GM12878 (cell line): ENCODE measurements around the gene ITLN1. TPM values are rescaled to one million over a fixed set of nuclear protein-coding genes. Genes with fewer than 3 reads are reported as not detected.

Experiments used
- ATAC-seq: fragments of 200-7000 bp; cut with Tn5 transposase; 3 replicates; pipeline ENCODE4 v1.9.1; 2020; ENCODE audit warnings: mild to moderate bottlenecking, moderate library complexity
- BruUV-seq: library from RNA; stranded (reverse); fragments of 400-500 nt; replicated peaks from 2 replicates; lab custom pipeline; 2021; lab: Mats Ljungman, UMichigan
- CTCF ChIA-PET: fragments of 300-600 bp; sonication (Branson Sonifier 250); formaldehyde crosslinking; extraction: SDS; loops from one replicate; lab custom pipeline; 2021; ENCODE audit warnings: inconsistent platforms; lab: Yijun Ruan, JAX
- POLR2A ChIA-PET: fragments of 350-600 bp; formaldehyde crosslinking; extraction: SDS; loops from one replicate; lab custom pipeline; 2021; ENCODE audit warnings: inconsistent platforms; lab: Charles Lee
- RAD21 ChIA-PET: fragments of 300-600 bp; sonication (Branson Sonifier 250); formaldehyde crosslinking; loops from one replicate; lab custom pipeline; 2023; ENCODE audit warnings: antibody characterized with exemption; ENCODE audit not compliant: unreplicated experiment; lab: Charles Lee
- SMC1A ChIA-PET: fragments of 300-600 bp; sonication (Branson Sonifier 250); formaldehyde crosslinking; loops from one replicate; lab custom pipeline; 2023; ENCODE audit not compliant: unreplicated experiment, uncharacterized antibody; lab: Charles Lee
- DNase-seq: peaks from one replicate; pipeline ENCODE4 v3.0.0-alpha.2; 2011; ENCODE audit warnings: low read depth, low spot score
- FAIRE-seq: peaks from 3 replicates; lab custom pipeline; 2011; peaks lifted over from hg19 to GRCh38; lab: Jason Lieb, UNC
- H2AFZ ChIP-seq: 2 replicates; pipeline ENCODE4 v1.6.0; 2011; ENCODE audit warnings: low read depth, low read length, control low read depth; ENCODE audit not compliant: control insufficient read depth
- H3K27ac ChIP-seq: 2 replicates; pipeline ENCODE4 v1.5.1; 2011; ENCODE audit warnings: control low read depth; ENCODE audit not compliant: control insufficient read depth, insufficient read depth
- H3K27me3 ChIP-seq, 2 experiments: replicated peaks in 1 of 2; 2 replicates each; pipeline versions ENCODE4 v1.6.0 to v1.6.1; 2011; ENCODE audit warnings: low read length in 1 of 2; ENCODE audit not compliant: control insufficient read depth in 2 of 2, insufficient read depth in 2 of 2
- H3K36me3 ChIP-seq, 2 experiments: 2 replicates each; pipeline ENCODE4 v1.5.1; 2011; ENCODE audit warnings: low read length in 1 of 2; ENCODE audit not compliant: control insufficient read depth in 2 of 2, insufficient read depth in 2 of 2
- H3K4me1 ChIP-seq: 2 replicates; pipeline ENCODE4 v1.6.1; 2011; ENCODE audit warnings: mild to moderate bottlenecking, low read length, moderate library complexity, mixed read lengths; ENCODE audit not compliant: control insufficient read depth, insufficient read depth
- H3K4me2 ChIP-seq: 2 replicates; pipeline ENCODE4 v1.6.0; 2011; ENCODE audit warnings: control low read depth; ENCODE audit not compliant: control insufficient read depth, insufficient read depth
- H3K4me3 ChIP-seq: fragments of 200-600 bp; sonication (generic); 2 replicates; pipeline ENCODE4 v1.5.1; 2016
- H3K79me2 ChIP-seq: 2 replicates; pipeline ENCODE4 v1.6.0; 2011; ENCODE audit warnings: low read length; ENCODE audit not compliant: control insufficient read depth, insufficient read depth
- H3K9ac ChIP-seq: 2 replicates; pipeline ENCODE4 v1.8.0; 2011; ENCODE audit warnings: low read length, control low read depth, mixed read lengths; ENCODE audit not compliant: control insufficient read depth, insufficient read depth
- H3K9me3 ChIP-seq: replicated peaks from 3 replicates; pipeline ENCODE4 v1.5.1; 2011; ENCODE audit warnings: mild to moderate bottlenecking, low read length; ENCODE audit not compliant: control insufficient read depth, insufficient read depth
- H4K20me1 ChIP-seq: 2 replicates; pipeline ENCODE4 v1.6.0; 2011; ENCODE audit not compliant: control insufficient read depth, insufficient read depth
- BRCA1 ChIP-seq: IDR thresholded peaks from 2 replicates; pipeline ENCODE4 v1.6.1; 2011; ENCODE audit warnings: low read depth, low read length, improper control_type of control experiment
- CBFB ChIP-seq: IDR thresholded peaks from 2 replicates; pipeline ENCODE4 v1.6.1; 2016; ENCODE audit warnings: antibody characterized with exemption, low read depth
- ETV6 ChIP-seq, 2 experiments: fragments of 450-650 bp in 1 of 2; IDR thresholded peaks in 1 of 2; conservative IDR thresholded peaks in 1 of 2; 2 replicates each; pipeline ENCODE4 v1.6.1; 2014; ENCODE audit warnings: antibody characterized with exemption in 1 of 2, borderline replicate concordance in 1 of 2, low read depth in 1 of 2, mild to moderate bottlenecking in 1 of 2, moderate library complexity in 1 of 2
- EZH2 ChIP-seq: IDR thresholded peaks from 2 replicates; pipeline ENCODE4 v1.6.1; 2012; ENCODE audit warnings: low read depth, mild to moderate bottlenecking, control low read depth, inconsistent platforms, low read length, borderline replicate concordance; ENCODE audit not compliant: control insufficient read depth
- HCFC1 ChIP-seq: fragments of 150-350 bp; IDR thresholded peaks from 2 replicates; pipeline ENCODE4 v1.6.1; 2014; ENCODE audit warnings: low read length
- HDAC2 ChIP-seq: fragments of 200-600 bp; sonication (generic); IDR thresholded peaks from 2 replicates; pipeline ENCODE4 v1.6.1; 2017
- MYB ChIP-seq: fragments of 150-350 bp; IDR thresholded peaks from 2 replicates; pipeline ENCODE4 v1.6.1; 2014; ENCODE audit warnings: mild to moderate bottlenecking, low read depth, low read length, borderline replicate concordance
- WGBS: methylation state at CpG from one replicate; pipeline ENCODE4 v1.1.6; 2016; ENCODE audit warnings: low lambda C conversion rate; ENCODE audit not compliant: insufficient replicate concordance, insufficient coverage; ENCODE audit errors: missing lambda C conversion rate; 5-methylcytosine and 5-hydroxymethylcytosine counted together
- in situ Hi-C: fragments of 300-500 bp; cut with MboI; formaldehyde crosslinking; loops from 9 replicates; pipeline ENCODE4 v1.14.3; 2018; ENCODE audit warnings: mixed read lengths
- intact Hi-C: fragments of 100-400 bp; cut with micrococcal nuclease; formaldehyde crosslinking; loops from one replicate; pipeline ENCODE4 v1.14.2; 2022; ENCODE audit not compliant: unreplicated experiment
- polyA plus RNA-seq, 11 experiments: library from polyadenylated mRNA; depleted of rRNA in 4 of 11; unstranded in 6 of 11; stranded (reverse) in 5 of 11; fragments of >200 nt; fragmentation: Nextera tagmentation in 4 of 11; fragmentation: Illumina TruSeq in 1 of 11; extraction: Ambion mirVana in 4 of 11; extraction: Trizol in 1 of 11; gene quantifications; 1 replicate in 1 of 11; 2 replicates in 10 of 11; pipeline versions ENCODE4 v1.2.1 to v1.2.3, GENCODE V29; 2011 to 2016; ENCODE audit warnings: inconsistent platforms in 2 of 11, missing spikeins in 2 of 11, low read depth in 1 of 11
- total RNA-seq, 4 experiments: library from RNA; depleted of rRNA in 3 of 4; stranded (reverse); fragments of >200 nt in 3 of 4; fragmentation: Illumina TruSeq in 1 of 4; extraction: Trizol in 1 of 4; gene quantifications; 2 replicates each; pipeline versions ENCODE4 v1.2.1 to v1.2.3, GENCODE V29; 2013 to 2021
- TF ChIP-seq, protein P1 (sequence below): fragments of 450-650 bp; IDR thresholded peaks from 2 replicates; pipeline ENCODE4 v1.6.1; 2018; ENCODE audit warnings: borderline replicate concordance, mild to moderate bottlenecking; ENCODE audit not compliant: partially characterized antibody
- TF ChIP-seq, protein P2 (sequence below): fragments of 450-650 bp; formaldehyde crosslinking; IDR thresholded peaks from 2 replicates; pipeline ENCODE4 v1.4.0; 2020; ENCODE audit warnings: mild to moderate bottlenecking, moderate library complexity

Gene ITLN1
- total and polyA plus RNA-seq, 10 of the 15 experiments (the other 5 are each of a cell fraction or from before 2014, with no cell fraction given), result not detected

DNA sequence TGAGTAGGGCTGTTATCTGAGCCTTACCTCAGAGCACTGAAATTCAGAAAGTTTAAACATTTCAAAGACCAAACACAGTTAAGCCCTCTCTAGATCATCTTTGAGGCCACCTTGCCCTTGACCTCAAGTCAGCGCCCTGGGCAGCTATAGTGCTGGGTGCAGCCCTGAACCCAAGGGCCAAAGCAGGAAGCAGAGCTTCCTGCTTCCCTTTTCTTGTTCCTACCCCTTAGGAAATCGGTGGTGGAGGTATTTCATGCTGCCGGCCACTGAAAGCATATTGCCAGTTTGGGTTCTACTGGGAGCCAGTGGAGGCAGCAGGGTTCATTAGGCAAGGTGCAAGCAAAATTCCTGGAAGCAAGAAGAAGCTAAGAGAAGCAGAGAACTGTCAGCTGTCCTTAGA, 48.4 kb downstream of the ITLN1 start:
- Histone ChIP-seq H3K9ac (no peak overlapping the region), H2AFZ (peak overlapping the region; percentile 80), H3K4me3 (no peak overlapping the region), H3K27ac (peak overlapping the region; percentile 87; the same call in 1 of the 2 replicates), H3K79me2 (no peaks in the 10 kb centered on the region), H3K36me3 (no peaks in the 10 kb centered on the region), H3K27me3 (no peaks in the 10 kb centered on the region), H3K4me1 (peaks cover 28% of the 10 kb centered on the region), H4K20me1 (no peaks in the 10 kb centered on the region), H3K4me2 (no peak overlapping the region), H3K9me3 (no peaks in the 10 kb centered on the region)
- TF ChIP-seq, protein P1, sequence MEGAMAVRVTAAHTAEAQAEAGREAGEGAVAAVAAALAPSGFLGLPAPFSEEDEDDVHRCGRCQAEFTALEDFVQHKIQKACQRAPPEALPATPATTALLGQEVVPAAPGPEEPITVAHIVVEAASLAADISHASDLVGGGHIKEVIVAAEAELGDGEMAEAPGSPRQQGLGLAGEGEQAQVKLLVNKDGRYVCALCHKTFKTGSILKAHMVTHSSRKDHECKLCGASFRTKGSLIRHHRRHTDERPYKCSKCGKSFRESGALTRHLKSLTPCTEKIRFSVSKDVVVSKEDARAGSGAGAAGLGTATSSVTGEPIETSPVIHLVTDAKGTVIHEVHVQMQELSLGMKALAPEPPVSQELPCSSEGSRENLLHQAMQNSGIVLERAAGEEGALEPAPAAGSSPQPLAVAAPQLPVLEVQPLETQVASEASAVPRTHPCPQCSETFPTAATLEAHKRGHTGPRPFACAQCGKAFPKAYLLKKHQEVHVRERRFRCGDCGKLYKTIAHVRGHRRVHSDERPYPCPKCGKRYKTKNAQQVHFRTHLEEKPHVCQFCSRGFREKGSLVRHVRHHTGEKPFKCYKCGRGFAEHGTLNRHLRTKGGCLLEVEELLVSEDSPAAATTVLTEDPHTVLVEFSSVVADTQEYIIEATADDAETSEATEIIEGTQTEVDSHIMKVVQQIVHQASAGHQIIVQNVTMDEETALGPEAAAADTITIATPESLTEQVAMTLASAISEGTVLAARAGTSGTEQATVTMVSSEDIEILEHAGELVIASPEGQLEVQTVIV, result no peak
- TF ChIP-seq CBFB (no peak), HDAC2 (no peak), EZH2 (no peak), MYB (no peak), BRCA1 (no peak), ETV6 (conservative IDR thresholded peaks at IDR 0.05 in 1 of 2, IDR thresholded peaks at IDR 0.05 in 1 of 2; ENCODE audit: borderline replicate concordance in 1 of 2, low read depth in 1 of 2) (no peak), HCFC1 (no peak)
- TF ChIP-seq, protein P2, sequence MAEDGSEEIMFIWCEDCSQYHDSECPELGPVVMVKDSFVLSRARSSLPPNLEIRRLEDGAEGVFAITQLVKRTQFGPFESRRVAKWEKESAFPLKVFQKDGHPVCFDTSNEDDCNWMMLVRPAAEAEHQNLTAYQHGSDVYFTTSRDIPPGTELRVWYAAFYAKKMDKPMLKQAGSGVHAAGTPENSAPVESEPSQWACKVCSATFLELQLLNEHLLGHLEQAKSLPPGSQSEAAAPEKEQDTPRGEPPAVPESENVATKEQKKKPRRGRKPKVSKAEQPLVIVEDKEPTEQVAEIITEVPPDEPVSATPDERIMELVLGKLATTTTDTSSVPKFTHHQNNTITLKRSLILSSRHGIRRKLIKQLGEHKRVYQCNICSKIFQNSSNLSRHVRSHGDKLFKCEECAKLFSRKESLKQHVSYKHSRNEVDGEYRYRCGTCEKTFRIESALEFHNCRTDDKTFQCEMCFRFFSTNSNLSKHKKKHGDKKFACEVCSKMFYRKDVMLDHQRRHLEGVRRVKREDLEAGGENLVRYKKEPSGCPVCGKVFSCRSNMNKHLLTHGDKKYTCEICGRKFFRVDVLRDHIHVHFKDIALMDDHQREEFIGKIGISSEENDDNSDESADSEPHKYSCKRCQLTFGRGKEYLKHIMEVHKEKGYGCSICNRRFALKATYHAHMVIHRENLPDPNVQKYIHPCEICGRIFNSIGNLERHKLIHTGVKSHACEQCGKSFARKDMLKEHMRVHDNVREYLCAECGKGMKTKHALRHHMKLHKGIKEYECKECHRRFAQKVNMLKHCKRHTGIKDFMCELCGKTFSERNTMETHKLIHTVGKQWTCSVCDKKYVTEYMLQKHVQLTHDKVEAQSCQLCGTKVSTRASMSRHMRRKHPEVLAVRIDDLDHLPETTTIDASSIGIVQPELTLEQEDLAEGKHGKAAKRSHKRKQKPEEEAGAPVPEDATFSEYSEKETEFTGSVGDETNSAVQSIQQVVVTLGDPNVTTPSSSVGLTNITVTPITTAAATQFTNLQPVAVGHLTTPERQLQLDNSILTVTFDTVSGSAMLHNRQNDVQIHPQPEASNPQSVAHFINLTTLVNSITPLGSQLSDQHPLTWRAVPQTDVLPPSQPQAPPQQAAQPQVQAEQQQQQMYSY (CRISPR knock-in tag), result no peak
- BruUV-seq, result no TSS peak
- RAD21 ChIA-PET, result interaction anchor here (0.6 to 10.9 kb wide), 29 partner anchors 10 to 154 kb away, joined by 3 to 193 read pairs (median 6); partner anchors contain the start of genes CD244, CD48, ITLN1 and ITLN2
- FAIRE-seq (no peak), DNase-seq (no peak), ATAC-seq (no peak)
- WGBS, result 32% methylated on average over 3 of the region's 3 CpGs
- POLR2A ChIA-PET, result interaction anchor here (0.5 to 1.8 kb wide), 8 partner anchors 14 to 233 kb away, joined by 3 to 7 read pairs (median 4); partner anchors contain the start of genes ARHGAP30 and LY9
- in situ Hi-C loops, result loop anchor here (5.0 kb wide), 1 partner anchor 116 kb away; the partner anchor contains the start of gene ITLN2
- CTCF ChIA-PET, result interaction anchor here (0.7 to 8.2 kb wide), 36 partner anchors 7 to 261 kb away, joined by 3 to 349 read pairs (median 6); partner anchors contain the start of genes CD244, ITLN1, ITLN2 and KLHDC9
- intact Hi-C loops, result no loop called here
- SMC1A ChIA-PET, result interaction anchor here (0.8 to 13.0 kb wide), 37 partner anchors 10 to 300 kb away, joined by 3 to 229 read pairs (median 6); partner anchors contain the start of genes CD244, ITLN1, ITLN2 and KLHDC9
